ENCODE results near the gene ARFIP2. TPM values are rescaled to one million over a fixed set of nuclear protein-coding genes. Genes with fewer than 3 reads are reported as not detected.

The ARFIP2 gene
- total RNA-seq, 1 experiment from 2014 or later = 55.1 TPM

DNA sequence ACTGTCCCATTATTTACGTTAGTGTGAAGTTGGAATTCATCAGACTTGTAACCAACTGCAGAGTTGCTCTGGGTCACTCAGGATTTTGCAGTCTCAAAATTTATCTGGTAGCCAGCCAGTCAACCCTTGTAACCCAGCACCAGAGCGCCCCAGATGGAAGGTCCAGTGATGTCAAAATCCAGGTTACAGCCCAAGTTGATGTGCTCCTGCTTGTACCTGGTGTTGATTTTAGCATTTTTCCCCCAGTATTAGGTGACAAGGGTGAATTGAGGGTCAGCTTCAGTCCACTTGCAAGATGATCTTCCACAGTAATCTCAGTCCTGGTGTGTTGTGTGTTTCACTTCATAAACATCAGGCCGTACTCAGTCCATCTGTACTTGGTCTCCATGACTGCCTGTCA lies 7.7 kb upstream of the ARFIP2 start:
- Histone ChIP-seq H2BK5ac (ENCODE audit: insufficient read length, low read length) (no peak overlapping the region), H3K27ac (ENCODE audit: insufficient read length, low read depth, low read length) (no peak overlapping the region), H2AFZ (ENCODE audit: low read length) (no peak overlapping the region), H3K9me3 (ENCODE audit: control insufficient read depth, low read depth, low read length) (no peaks in the 10 kb centered on the region), H2BK120ac (ENCODE audit: low read depth, low read length, poor library complexity, severe bottlenecking) (no peak overlapping the region), H2AK5ac (ENCODE audit: insufficient read length, low read length) (no peak overlapping the region), H4K8ac (replicated peaks; ENCODE audit: insufficient read length, low read depth, low read length) (no peak overlapping the region), H2BK20ac (ENCODE audit: low read depth, low read length, poor library complexity, severe bottlenecking) (no peak overlapping the region), H4K91ac (ENCODE audit: insufficient read length, low read depth, low read length) (no peak overlapping the region), H3K4me2 (ENCODE audit: insufficient read depth, insufficient read length, low read length) (no peak overlapping the region), H3K4me1 (ENCODE audit: insufficient read depth, low read length) (no peaks in the 10 kb centered on the region), H3K56ac (ENCODE audit: insufficient read length, low read depth, low read length) (no peak overlapping the region), H3K23me2 (ENCODE audit: insufficient read length, low read depth, low read length, poor library complexity, severe bottlenecking) (no peaks in the 10 kb centered on the region), H3K79me1 (ENCODE audit: insufficient read depth, low read depth, low read length, poor library complexity, severe bottlenecking) (no peaks in the 10 kb centered on the region), H3K18ac (ENCODE audit: insufficient read length, low read depth, low read length) (no peak overlapping the region), H3K27me3 (ENCODE audit: insufficient read depth, low read length) (no peaks in the 10 kb centered on the region), H2BK15ac (ENCODE audit: low read depth, low read length) (no peak overlapping the region), H3K9ac (ENCODE audit: extremely low read depth, insufficient read length, low read length) (no peak overlapping the region), H4K20me1 (ENCODE audit: control insufficient read depth, insufficient read depth, insufficient read length) (no peaks in the 10 kb centered on the region), H3T11ph (ENCODE audit: low read length) (no peak overlapping the region), H2BK12ac (ENCODE audit: insufficient read length, low read depth, low read length) (no peak overlapping the region), H3K23ac (ENCODE audit: insufficient read length, low read depth, low read length) (no peak overlapping the region), H4K5ac (ENCODE audit: insufficient read length, low read depth, low read length) (no peak overlapping the region), H3K14ac (ENCODE audit: insufficient read depth, low read length) (no peak overlapping the region), H3K4ac (ENCODE audit: low read depth, low read length) (no peak overlapping the region), H3K79me2 (ENCODE audit: insufficient read depth, low read length) (no peaks in the 10 kb centered on the region)
- Mint-ChIP-seq H3K4me3 (no peak overlapping the region), H3K27me3 (ENCODE audit: low read depth) (no peaks in the 10 kb centered on the region), H3K9me3 (no peaks in the 10 kb centered on the region), H3K4me1 (no peaks in the 10 kb centered on the region), H3K36me3 (ENCODE audit: insufficient read depth in 1 of 3, low read depth in 3 of 3) (peaks cover 0 to 5% (median 3%) of the 10 kb centered on the region in 3 experiments; a peak in 5 of 7 replicates), H3K27ac (no peak overlapping the region)
- WGBS (ENCODE audit: extremely low coverage, insufficient read length, low lambda C conversion rate) = no CpG with 5 or more reads among the region's 3 CpGs
- no peak for DNase-seq
- TF ChIP-seq, protein P1, sequence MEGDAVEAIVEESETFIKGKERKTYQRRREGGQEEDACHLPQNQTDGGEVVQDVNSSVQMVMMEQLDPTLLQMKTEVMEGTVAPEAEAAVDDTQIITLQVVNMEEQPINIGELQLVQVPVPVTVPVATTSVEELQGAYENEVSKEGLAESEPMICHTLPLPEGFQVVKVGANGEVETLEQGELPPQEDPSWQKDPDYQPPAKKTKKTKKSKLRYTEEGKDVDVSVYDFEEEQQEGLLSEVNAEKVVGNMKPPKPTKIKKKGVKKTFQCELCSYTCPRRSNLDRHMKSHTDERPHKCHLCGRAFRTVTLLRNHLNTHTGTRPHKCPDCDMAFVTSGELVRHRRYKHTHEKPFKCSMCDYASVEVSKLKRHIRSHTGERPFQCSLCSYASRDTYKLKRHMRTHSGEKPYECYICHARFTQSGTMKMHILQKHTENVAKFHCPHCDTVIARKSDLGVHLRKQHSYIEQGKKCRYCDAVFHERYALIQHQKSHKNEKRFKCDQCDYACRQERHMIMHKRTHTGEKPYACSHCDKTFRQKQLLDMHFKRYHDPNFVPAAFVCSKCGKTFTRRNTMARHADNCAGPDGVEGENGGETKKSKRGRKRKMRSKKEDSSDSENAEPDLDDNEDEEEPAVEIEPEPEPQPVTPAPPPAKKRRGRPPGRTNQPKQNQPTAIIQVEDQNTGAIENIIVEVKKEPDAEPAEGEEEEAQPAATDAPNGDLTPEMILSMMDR (conservative IDR thresholded peaks at IDR 0.05) = no peak

Measured in H9 (cell line).